Measurements from ENCODE around the gene FBLN2. TPM values are rescaled to one million over a fixed set of nuclear protein-coding genes. Genes with fewer than 3 reads are reported as not detected.

FBLN2 gene
- total RNA-seq, 1 donor, result 0.73 TPM

- Histone ChIP-seq H3K9me3 (ENCODE audit: low read depth, low read length) (no peaks in the 10 kb centered on the region), H3K4me3 (ENCODE audit: low read length) (no peak overlapping the region), H3K27me3 (ENCODE audit: insufficient read depth, low read length) (no peaks in the 10 kb centered on the region), H3K4me1 (ENCODE audit: insufficient read depth, low read length) (no peaks in the 10 kb centered on the region)
Measured at GRCh38 chr3:13582366-13583250, 33.7 kb downstream of the FBLN2 start.

- Histone ChIP-seq H3K27me3 (ENCODE audit: insufficient read depth, low read length) (no peaks in the 10 kb centered on the region), H3K4me3 (ENCODE audit: low read length) (no peak overlapping the region), H3K9me3 (ENCODE audit: low read depth, low read length) (no peaks in the 10 kb centered on the region), H3K4me1 (ENCODE audit: insufficient read depth, low read length) (no peaks in the 10 kb centered on the region)
Measured at GRCh38 chr3:13583251-13584180, 34.6 kb downstream of the FBLN2 start.

- no peaks in the 10 kb centered on the region for H3K4me1 ChIP-seq (ENCODE audit: insufficient read depth, low read length)
- no peak overlapping the region for H3K4me3 ChIP-seq (ENCODE audit: low read length)
- H3K9me3 ChIP-seq (ENCODE audit: low read depth, low read length), result no peaks in the 10 kb centered on the region
- no peaks in the 10 kb centered on the region for H3K27me3 ChIP-seq (ENCODE audit: insufficient read depth, low read length)
Measured at GRCh38 chr3:13584427-13584891, 35.5 kb downstream of the FBLN2 start.

- H3K9me3 ChIP-seq (ENCODE audit: low read depth, low read length), result no peaks in the 10 kb centered on the region
- H3K27me3 ChIP-seq (ENCODE audit: insufficient read depth, low read length), result no peaks in the 10 kb centered on the region
- no peak overlapping the region for H3K4me3 ChIP-seq (ENCODE audit: low read length)
- H3K4me1 ChIP-seq (ENCODE audit: insufficient read depth, low read length), result no peaks in the 10 kb centered on the region
Measured at GRCh38 chr3:13584901-13585300, 36.0 kb downstream of the FBLN2 start.

- Histone ChIP-seq H3K4me3 (ENCODE audit: low read length) (no peak overlapping the region), H3K4me1 (ENCODE audit: insufficient read depth, low read length) (no peaks in the 10 kb centered on the region), H3K9me3 (ENCODE audit: low read depth, low read length) (no peaks in the 10 kb centered on the region), H3K27me3 (ENCODE audit: insufficient read depth, low read length) (no peaks in the 10 kb centered on the region)
Measured at GRCh38 chr3:13587442-13587841, 38.5 kb downstream of the FBLN2 start.

- Histone ChIP-seq H3K4me1 (ENCODE audit: insufficient read depth, low read length) (no peaks in the 10 kb centered on the region), H3K27me3 (ENCODE audit: insufficient read depth, low read length) (no peaks in the 10 kb centered on the region), H3K9me3 (ENCODE audit: low read depth, low read length) (no peaks in the 10 kb centered on the region), H3K4me3 (ENCODE audit: low read length) (no peak overlapping the region)
Measured at GRCh38 chr3:13588221-13588701, 39.3 kb downstream of the FBLN2 start.

GRCh38 chr3:13588993-13589392 lies 40.1 kb downstream of the FBLN2 start:
- Histone ChIP-seq H3K27me3 (ENCODE audit: insufficient read depth, low read length) (no peaks in the 10 kb centered on the region), H3K4me3 (ENCODE audit: low read length) (no peak overlapping the region), H3K4me1 (ENCODE audit: insufficient read depth, low read length) (no peaks in the 10 kb centered on the region), H3K9me3 (ENCODE audit: low read depth, low read length) (no peaks in the 10 kb centered on the region)

GRCh38 chr3:13590841-13591520 lies 42.1 kb downstream of the FBLN2 start:
- Histone ChIP-seq H3K9me3 (ENCODE audit: low read depth, low read length) (no peaks in the 10 kb centered on the region), H3K27me3 (ENCODE audit: insufficient read depth, low read length) (no peaks in the 10 kb centered on the region), H3K4me1 (ENCODE audit: insufficient read depth, low read length) (no peaks in the 10 kb centered on the region), H3K4me3 (ENCODE audit: low read length) (no peak overlapping the region)

GRCh38 chr3:13593615-13594014 lies 44.7 kb downstream of the FBLN2 start:
- Histone ChIP-seq H3K4me1 (ENCODE audit: insufficient read depth, low read length) (no peaks in the 10 kb centered on the region), H3K27me3 (ENCODE audit: insufficient read depth, low read length) (no peaks in the 10 kb centered on the region), H3K9me3 (ENCODE audit: low read depth, low read length) (no peaks in the 10 kb centered on the region), H3K4me3 (ENCODE audit: low read length) (no peak overlapping the region)

GRCh38 chr3:13594146-13594545 lies 45.2 kb downstream of the FBLN2 start:
- H3K4me1 ChIP-seq (ENCODE audit: insufficient read depth, low read length), result no peaks in the 10 kb centered on the region
- no peaks in the 10 kb centered on the region for H3K9me3 ChIP-seq (ENCODE audit: low read depth, low read length)
- no peaks in the 10 kb centered on the region for H3K27me3 ChIP-seq (ENCODE audit: insufficient read depth, low read length)
- no peak overlapping the region for H3K4me3 ChIP-seq (ENCODE audit: low read length)

GRCh38 chr3:13594991-13595421 lies 46.1 kb downstream of the FBLN2 start:
- Histone ChIP-seq H3K9me3 (ENCODE audit: low read depth, low read length) (no peaks in the 10 kb centered on the region), H3K27me3 (ENCODE audit: insufficient read depth, low read length) (no peaks in the 10 kb centered on the region), H3K4me1 (ENCODE audit: insufficient read depth, low read length) (no peaks in the 10 kb centered on the region), H3K4me3 (ENCODE audit: low read length) (no peak overlapping the region)

GRCh38 chr3:13595485-13595884 lies 46.6 kb downstream of the FBLN2 start:
- Histone ChIP-seq H3K27me3 (ENCODE audit: insufficient read depth, low read length) (no peaks in the 10 kb centered on the region), H3K9me3 (ENCODE audit: low read depth, low read length) (no peaks in the 10 kb centered on the region), H3K4me1 (ENCODE audit: insufficient read depth, low read length) (no peaks in the 10 kb centered on the region), H3K4me3 (ENCODE audit: low read length) (no peak overlapping the region)

- Histone ChIP-seq H3K27me3 (ENCODE audit: insufficient read depth, low read length) (no peaks in the 10 kb centered on the region), H3K4me1 (ENCODE audit: insufficient read depth, low read length) (no peaks in the 10 kb centered on the region), H3K9me3 (ENCODE audit: low read depth, low read length) (no peaks in the 10 kb centered on the region), H3K4me3 (ENCODE audit: low read length) (no peak overlapping the region)
Measured at GRCh38 chr3:13596426-13597205, 47.7 kb downstream of the FBLN2 start.

- no peaks in the 10 kb centered on the region for H3K9me3 ChIP-seq (ENCODE audit: low read depth, low read length)
- H3K4me3 ChIP-seq (ENCODE audit: low read length), result no peak overlapping the region
- H3K4me1 ChIP-seq (ENCODE audit: insufficient read depth, low read length), result no peaks in the 10 kb centered on the region
- no peaks in the 10 kb centered on the region for H3K27me3 ChIP-seq (ENCODE audit: insufficient read depth, low read length)
Measured at GRCh38 chr3:13597661-13598060, 48.7 kb downstream of the FBLN2 start.

Measured in mononuclear cell (primary cell).